ENCODE data around the gene RABGEF1. TPM values are rescaled to one million over a fixed set of nuclear protein-coding genes. Genes with fewer than 3 reads are reported as not detected.
A peak's percentile ranks its signal among the peaks of the same experiment; 100 is the strongest.
"Not testable (repeated sequence)": the region's sequence is repeated elsewhere in the genome, so short reads cannot be mapped to it uniquely, and the experiment has no call there.

Gene RABGEF1
- total and polyA plus RNA-seq, 9 of the 15 experiments (the other 6 are each of a cell fraction or from before 2014, with no cell fraction given), result 7.0 to 29.3 (median 20.5) TPM

DNA sequence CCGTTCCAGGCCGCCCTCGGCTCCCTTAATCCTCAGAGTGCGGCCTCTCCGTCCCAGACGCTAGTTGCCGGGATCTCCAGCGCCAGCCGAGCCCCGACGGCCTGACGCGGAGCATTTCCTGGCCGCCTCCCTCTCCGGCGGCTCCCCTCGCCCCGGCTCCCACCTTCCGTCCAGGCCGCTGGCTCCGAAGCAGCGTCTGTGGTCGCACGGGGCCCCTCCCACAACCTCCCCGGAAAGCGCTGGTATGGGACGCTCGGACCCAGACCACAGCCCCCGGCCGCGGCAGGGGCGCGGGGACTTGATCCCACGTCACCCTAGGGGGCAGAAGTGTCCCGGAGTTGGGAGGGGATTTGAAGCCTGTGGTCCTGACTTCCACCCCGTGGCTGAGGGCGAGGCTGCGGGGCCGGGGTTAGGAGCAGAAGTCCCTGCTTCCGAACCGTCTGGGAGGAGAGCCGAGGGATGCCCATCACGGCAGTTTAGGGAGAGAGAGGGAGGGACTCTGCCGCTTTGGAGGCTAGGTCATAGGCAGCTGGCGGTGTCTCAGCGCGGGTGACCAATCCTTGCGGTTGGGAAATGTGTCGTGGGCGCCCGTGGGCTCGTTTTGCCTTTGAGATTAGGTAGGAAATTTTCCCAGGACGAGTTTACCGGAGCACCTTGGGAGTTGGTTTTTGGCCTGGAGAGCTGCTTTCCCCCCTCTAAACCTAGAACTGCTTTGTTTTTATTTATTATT, 612 bp downstream of the RABGEF1 start:
- DNase-seq (ENCODE audit: extremely low read depth in 1 of 4, low spot score in 3 of 4), result peak; percentile 68 to 75 (median 73)
- H4K20me1 ChIP-seq (replicated peaks; ENCODE audit: control insufficient read depth, insufficient read depth, low read length); H3K9me1 ChIP-seq (ENCODE audit: control insufficient read depth, insufficient read depth, low read length); H3K36me3 ChIP-seq (ENCODE audit: control insufficient read depth, insufficient read depth, low read length); H3K9me3 ChIP-seq (replicated peaks; ENCODE audit: control insufficient read depth, insufficient read depth, low read depth, low read length); H3K27me3 ChIP-seq (ENCODE audit: control insufficient read depth in 2 of 2, insufficient read depth in 2 of 2, low read length in 2 of 2); CTCF ChIA-PET (ENCODE audit: low intra/inter-chr PET ratio); in situ Hi-C loops (cut with MboI): not testable (repeated sequence)
- Histone ChIP-seq H3K4me2 (ENCODE audit: insufficient read depth, low read length) (peak overlapping the region; percentile 81), H3K27ac (ENCODE audit: extremely low read depth, low read depth, low read length) (peak overlapping the region; percentile 80), H2AFZ (ENCODE audit: low read depth, low read length) (peak overlapping the region; percentile 68), H3K4me1 (replicated peaks in 1 of 2; ENCODE audit: control insufficient read depth in 2 of 2, insufficient read depth in 2 of 2, low read length in 2 of 2) (peaks cover 2 to 32% of the 10 kb centered on the region in 2 experiments; a peak in 3 of 5 replicates), H3K4me3 (peak overlapping the region; percentile 72), H3K9ac (ENCODE audit: insufficient read depth in 1 of 2, low read depth in 2 of 2, low read length in 2 of 2) (peak overlapping the region; percentile 79 to 95), H3K79me2 (ENCODE audit: control insufficient read depth, insufficient read depth, low read length) (peaks cover 57% of the 10 kb centered on the region)
- BruUV-seq (replicated peaks), result TSS peak; percentile 59
- ATAC-seq, result peak; percentile 69
- intact Hi-C loops (cut with micrococcal nuclease), result loop anchor here (5.0 to 10.0 kb wide), 2 partner anchors 186 to 256 kb away; partner anchors contain the start of genes SBDS and TYW1
- FAIRE-seq, result peak; percentile 71
- POLR2A ChIA-PET, result interaction anchor here (0.7 to 1.4 kb wide), 5 partner anchors 9 to 154 kb away, joined by 3 to 9 read pairs (median 3); no protein-coding TSS in a partner anchor
- WGBS (ENCODE audit: insufficient coverage, low coverage, missing lambda C conversion rate), result under 1% methylated on average over 44 of the region's 54 CpGs
- TF ChIP-seq RBM22 (IDR thresholded peaks at IDR 0.05; ENCODE audit: low read depth, low read length, poor library complexity, severe bottlenecking) (peak; percentile 56), ZNF282 (CRISPR knock-in tag; IDR thresholded peaks at IDR 0.05) (0 out of 2 replicates have a peak, but pooled peaks have one; percentile 72), BCOR (IDR thresholded peaks at IDR 0.05) (peak; percentile 33; the same call in 1 of the 2 replicates), CBFB (CRISPR knock-in tag; IDR thresholded peaks at IDR 0.05) (peak; percentile 78; the same call in 1 of the 2 replicates), EGR1 (conservative IDR thresholded peaks at IDR 0.05) (0 out of 2 replicates have a peak, but pooled peaks have one; percentile 12), NFIC (IDR thresholded peaks at IDR 0.05) (peak; percentile 74), SMAD4 (CRISPR knock-in tag; conservative IDR thresholded peaks at IDR 0.05) (0 out of 2 replicates have a peak, but pooled peaks have one; percentile 12), MAZ (CRISPR knock-in tag; conservative IDR thresholded peaks at IDR 0.05 in 1 of 2, IDR thresholded peaks at IDR 0.05 in 1 of 2) (peak in 1 of 2 experiments; percentile 4; a peak in 2 of 4 replicates), TGIF2 (CRISPR knock-in tag; IDR thresholded peaks at IDR 0.05) (0 out of 2 replicates have a peak, but pooled peaks have one; percentile 7), NR1H2 (CRISPR knock-in tag; IDR thresholded peaks at IDR 0.05) (0 out of 2 replicates have a peak, but pooled peaks have one; percentile 62), ZBTB7A (IDR thresholded peaks at IDR 0.05; ENCODE audit: borderline replicate concordance, control insufficient read depth, low read depth, low read length) (peak; percentile 80)
- TF ChIP-seq, protein P1, sequence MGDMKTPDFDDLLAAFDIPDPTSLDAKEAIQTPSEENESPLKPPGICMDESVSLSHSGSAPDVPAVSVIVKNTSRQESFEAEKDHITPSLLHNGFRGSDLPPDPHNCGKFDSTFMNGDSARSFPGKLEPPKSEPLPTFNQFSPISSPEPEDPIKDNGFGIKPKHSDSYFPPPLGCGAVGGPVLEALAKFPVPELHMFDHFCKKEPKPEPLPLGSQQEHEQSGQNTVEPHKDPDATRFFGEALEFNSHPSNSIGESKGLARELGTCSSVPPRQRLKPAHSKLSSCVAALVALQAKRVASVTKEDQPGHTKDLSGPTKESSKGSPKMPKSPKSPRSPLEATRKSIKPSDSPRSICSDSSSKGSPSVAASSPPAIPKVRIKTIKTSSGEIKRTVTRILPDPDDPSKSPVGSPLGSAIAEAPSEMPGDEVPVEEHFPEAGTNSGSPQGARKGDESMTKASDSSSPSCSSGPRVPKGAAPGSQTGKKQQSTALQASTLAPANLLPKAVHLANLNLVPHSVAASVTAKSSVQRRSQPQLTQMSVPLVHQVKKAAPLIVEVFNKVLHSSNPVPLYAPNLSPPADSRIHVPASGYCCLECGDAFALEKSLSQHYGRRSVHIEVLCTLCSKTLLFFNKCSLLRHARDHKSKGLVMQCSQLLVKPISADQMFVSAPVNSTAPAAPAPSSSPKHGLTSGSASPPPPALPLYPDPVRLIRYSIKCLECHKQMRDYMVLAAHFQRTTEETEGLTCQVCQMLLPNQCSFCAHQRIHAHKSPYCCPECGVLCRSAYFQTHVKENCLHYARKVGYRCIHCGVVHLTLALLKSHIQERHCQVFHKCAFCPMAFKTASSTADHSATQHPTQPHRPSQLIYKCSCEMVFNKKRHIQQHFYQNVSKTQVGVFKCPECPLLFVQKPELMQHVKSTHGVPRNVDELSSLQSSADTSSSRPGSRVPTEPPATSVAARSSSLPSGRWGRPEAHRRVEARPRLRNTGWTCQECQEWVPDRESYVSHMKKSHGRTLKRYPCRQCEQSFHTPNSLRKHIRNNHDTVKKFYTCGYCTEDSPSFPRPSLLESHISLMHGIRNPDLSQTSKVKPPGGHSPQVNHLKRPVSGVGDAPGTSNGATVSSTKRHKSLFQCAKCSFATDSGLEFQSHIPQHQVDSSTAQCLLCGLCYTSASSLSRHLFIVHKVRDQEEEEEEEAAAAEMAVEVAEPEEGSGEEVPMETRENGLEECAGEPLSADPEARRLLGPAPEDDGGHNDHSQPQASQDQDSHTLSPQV (IDR thresholded peaks at IDR 0.05), result 0 out of 2 replicates have a peak, but pooled peaks have one; percentile 29
